HG03175 (cell line): ENCODE results near the gene SLC29A1.
A peak's percentile ranks its signal among the peaks of the same experiment; 100 is the strongest.

ENCODE experiments used
- ATAC-seq: cut with Tn5 transposase; IDR thresholded peaks from one replicate; pipeline ENCODE4 v1.9.1; 2021; ENCODE audit warnings: mild to moderate bottlenecking, moderate library complexity; ENCODE audit not compliant: unreplicated experiment

The SLC29A1 gene

GRCh38 chr6:44264154-44265006 lies 41.0 kb downstream of the SLC29A1 start:
- peak; percentile 42 for ATAC-seq

- ATAC-seq, result peak; percentile 51
Measured at GRCh38 chr6:44265007-44265721, 41.8 kb downstream of the SLC29A1 start, which contains the start of gene NFKBIE. Gene NFKBIE, minus strand, starts transcription at chr6:44265551. Its CDS starts 205 bp downstream, at chr6:44265346.

- no peak for ATAC-seq
Measured at GRCh38 chr6:44265722-44266233, 42.4 kb downstream of the SLC29A1 start.

GRCh38 chr6:44266347-44266746 lies 43.0 kb downstream of the SLC29A1 start:
- peak; percentile 26 for ATAC-seq

- no peak for ATAC-seq
Measured at GRCh38 chr6:44267252-44267651, 43.9 kb downstream of the SLC29A1 start.

GRCh38 chr6:44268095-44268628 lies 44.8 kb downstream of the SLC29A1 start:
- no peak for ATAC-seq

GRCh38 chr6:44269178-44269920 lies 46.0 kb downstream of the SLC29A1 start:
- ATAC-seq, result no peak

GRCh38 chr6:44269921-44270525 lies 46.6 kb downstream of the SLC29A1 start, which contains the start of gene TMEM151B:
Gene TMEM151B, plus strand, starts transcription at chr6:44270450. Its CDS starts 293 bp downstream, at chr6:44270743.
- ATAC-seq, result no peak

- no peak for ATAC-seq
Measured at GRCh38 chr6:44270526-44271405, 47.4 kb downstream of the SLC29A1 start.

GRCh38 chr6:44271406-44271723 lies 48.0 kb downstream of the SLC29A1 start:
- no peak for ATAC-seq

GRCh38 chr6:44271914-44272313 lies 48.5 kb downstream of the SLC29A1 start:
- ATAC-seq, result no peak

- no peak for ATAC-seq
Measured at GRCh38 chr6:44272529-44272928, 49.1 kb downstream of the SLC29A1 start.

GRCh38 chr6:44272999-44273566 lies 49.7 kb downstream of the SLC29A1 start:
- no peak for ATAC-seq

- no peak for ATAC-seq
Measured at GRCh38 chr6:44273617-44274016, 50.2 kb downstream of the SLC29A1 start.

- no peak for ATAC-seq
Measured at GRCh38 chr6:44275271-44275748, 51.9 kb downstream of the SLC29A1 start.

GRCh38 chr6:44275749-44276648 lies 52.6 kb downstream of the SLC29A1 start:
- no peak for ATAC-seq

GRCh38 chr6:44276667-44277640 lies 53.6 kb downstream of the SLC29A1 start:
- ATAC-seq, result no peak
